Dedifferentiated amniotic fluid mesenchymal stem cell (primary cell): ENCODE measurements around the gene ZNF396.

Experiments
- DNase-seq: peaks from one replicate; pipeline ENCODE4 v3.0.0-alpha.2; 2016; ENCODE audit errors: extremely low spot score

The ZNF396 gene

GRCh38 chr18:35383136-35383535, 6.0 kb upstream of the ZNF396 start:
- no peak for DNase-seq

GRCh38 chr18:35379421-35379820, 2.3 kb upstream of the ZNF396 start:
- DNase-seq, result peak; percentile 3

GRCh38 chr18:35378574-35378896, 1.4 kb upstream of the ZNF396 start:
- no peak for DNase-seq

- peak; percentile 4 for DNase-seq
These were observed 887 bp upstream of the ZNF396 start for GRCh38 chr18:35377875-35378573.

GRCh38 chr18:35376393-35376741, 770 bp downstream of the ZNF396 start:
- no peak for DNase-seq

GRCh38 chr18:35374708-35375107, 2.4 kb downstream of the ZNF396 start:
- no peak for DNase-seq

- DNase-seq, result no peak
These were observed 5.5 kb downstream of the ZNF396 start for GRCh38 chr18:35371412-35372195.

GRCh38 chr18:35369126-35369525, 8.0 kb downstream of the ZNF396 start:
- DNase-seq, result no peak

- DNase-seq, result no peak
These were observed 8.5 kb downstream of the ZNF396 start for GRCh38 chr18:35368595-35368994.

GRCh38 chr18:35362531-35362930, 14.6 kb downstream of the ZNF396 start:
- no peak for DNase-seq

- DNase-seq, result no peak
These were observed 15.4 kb downstream of the ZNF396 start for GRCh38 chr18:35361570-35362321.

GRCh38 chr18:35355140-35355618, 22.0 kb downstream of the ZNF396 start:
- DNase-seq, result peak; percentile 81

- no peak for DNase-seq
These were observed 24.4 kb downstream of the ZNF396 start for GRCh38 chr18:35352778-35353177.

- no peak for DNase-seq
These were observed 24.9 kb downstream of the ZNF396 start for GRCh38 chr18:35352283-35352682.

- DNase-seq, result peak; percentile 86
These were observed 29.1 kb downstream of the ZNF396 start for GRCh38 chr18:35348001-35348400.

GRCh38 chr18:35345950-35346349, 31.2 kb downstream of the ZNF396 start:
- no peak for DNase-seq

GRCh38 chr18:35345460-35345921, 31.6 kb downstream of the ZNF396 start:
- DNase-seq, result peak; percentile 8

- DNase-seq, result no peak
These were observed 32.2 kb downstream of the ZNF396 start for GRCh38 chr18:35344736-35345459.

- peak; percentile 95 for DNase-seq
These were observed 33.0 kb downstream of the ZNF396 start, which contains the start of gene ZNF24 for GRCh38 chr18:35343936-35344735. ZNF24 (minus strand) TSS chr18:35344420; CDS start chr18:35340650, 3,770 bp downstream.

GRCh38 chr18:35343488-35343935, 33.6 kb downstream of the ZNF396 start:
- DNase-seq, result no peak

- DNase-seq, result no peak
These were observed 39.9 kb downstream of the ZNF396 start for GRCh38 chr18:35337286-35337685.
